Kidney epithelial cell (primary cell): ENCODE results near the gene TMEM87B. TPM values are rescaled to one million over a fixed set of nuclear protein-coding genes. Genes with fewer than 3 reads are reported as not detected.
"Not testable (repeated sequence)": the region's sequence is repeated elsewhere in the genome, so short reads cannot be mapped to it uniquely, and the experiment has no call there.

Experiments
- DNase-seq: peaks from one replicate; pipeline ENCODE4 v3.0.0-alpha.2; 2010; ENCODE audit warnings: low read depth
- H3K27me3 ChIP-seq: 2 replicates; pipeline ENCODE4 v1.6.0; 2011; ENCODE audit warnings: low read length; ENCODE audit not compliant: control insufficient read depth, insufficient read depth
- H3K36me3 ChIP-seq: 2 replicates; pipeline ENCODE4 v1.5.1; 2011; ENCODE audit warnings: low read length; ENCODE audit not compliant: control insufficient read depth, insufficient read depth
- H3K4me3 ChIP-seq: 2 replicates; pipeline ENCODE4 v1.5.1; 2011; ENCODE audit warnings: low read depth, mild to moderate bottlenecking, control low read depth, low read length
- total RNA-seq: library from RNA; depleted of rRNA; stranded (reverse); fragments of >200 nt; gene quantifications from 2 replicates; pipeline ENCODE4 v1.2.3, GENCODE V29; 2015
- TF ChIP-seq, protein P1 (sequence below): IDR thresholded peaks from 2 replicates; pipeline ENCODE4 v1.5.1; 2011; ENCODE audit warnings: mild to moderate bottlenecking, moderate library complexity, low read length, control low read depth, inconsistent platforms; ENCODE audit not compliant: insufficient read depth, poor library complexity, severe bottlenecking

Gene TMEM87B
- total RNA-seq, 1 donor from 2014 or later: 24.5 TPM

DNA sequence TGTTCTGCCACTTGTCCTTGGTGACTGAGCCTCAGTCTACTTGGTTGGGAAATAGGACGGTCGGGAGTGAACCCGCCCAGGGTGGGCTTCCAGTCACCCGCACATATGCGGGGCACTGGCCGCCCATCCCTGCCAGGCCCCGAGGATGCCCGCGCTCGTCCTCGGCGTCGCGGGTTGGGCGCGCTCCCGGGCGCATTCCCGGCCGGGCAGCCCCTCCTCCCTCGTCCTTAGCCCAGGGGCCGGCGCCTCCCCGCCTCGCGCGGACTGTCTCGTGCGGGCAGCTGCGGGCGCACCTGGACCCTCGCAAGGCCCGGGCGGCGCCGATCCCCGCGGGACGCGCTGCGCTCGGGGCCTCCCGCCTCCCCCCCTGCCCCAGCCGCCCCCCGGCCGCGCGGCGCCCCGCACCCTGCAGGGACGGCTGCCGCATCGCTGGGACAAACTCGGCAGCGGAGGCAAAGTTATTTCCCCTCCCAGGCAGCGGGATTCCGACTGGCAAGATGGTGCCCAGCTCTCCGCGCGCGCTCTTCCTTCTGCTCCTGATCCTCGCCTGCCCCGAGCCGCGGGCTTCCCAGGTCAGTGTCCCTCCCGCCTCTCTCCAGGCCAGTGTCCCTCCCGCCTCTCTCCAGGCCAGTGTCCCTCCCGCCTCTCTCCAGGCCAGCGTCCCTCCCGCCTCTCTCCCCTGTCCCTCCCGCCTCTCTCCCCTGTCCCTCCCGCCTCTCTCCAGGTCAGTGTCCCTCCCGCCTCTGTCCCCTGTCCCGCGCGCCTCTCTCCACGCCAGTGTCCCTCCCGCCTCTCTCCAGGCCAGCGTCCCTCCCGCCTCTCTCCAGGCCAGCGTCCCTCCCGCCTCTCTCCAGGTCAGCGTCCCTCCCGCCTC, 83.3 kb downstream of the TMEM87B start, which contains the start of gene FBLN7:
TSS of gene FBLN7 (plus strand) at position 227 of the 874 bp plus-strand sequence. CDS start at position 498, 271 bp downstream.
- peak within 1 kb of the TSS; percentile 42 for H3K4me3 ChIP-seq
- TF ChIP-seq, protein P1, sequence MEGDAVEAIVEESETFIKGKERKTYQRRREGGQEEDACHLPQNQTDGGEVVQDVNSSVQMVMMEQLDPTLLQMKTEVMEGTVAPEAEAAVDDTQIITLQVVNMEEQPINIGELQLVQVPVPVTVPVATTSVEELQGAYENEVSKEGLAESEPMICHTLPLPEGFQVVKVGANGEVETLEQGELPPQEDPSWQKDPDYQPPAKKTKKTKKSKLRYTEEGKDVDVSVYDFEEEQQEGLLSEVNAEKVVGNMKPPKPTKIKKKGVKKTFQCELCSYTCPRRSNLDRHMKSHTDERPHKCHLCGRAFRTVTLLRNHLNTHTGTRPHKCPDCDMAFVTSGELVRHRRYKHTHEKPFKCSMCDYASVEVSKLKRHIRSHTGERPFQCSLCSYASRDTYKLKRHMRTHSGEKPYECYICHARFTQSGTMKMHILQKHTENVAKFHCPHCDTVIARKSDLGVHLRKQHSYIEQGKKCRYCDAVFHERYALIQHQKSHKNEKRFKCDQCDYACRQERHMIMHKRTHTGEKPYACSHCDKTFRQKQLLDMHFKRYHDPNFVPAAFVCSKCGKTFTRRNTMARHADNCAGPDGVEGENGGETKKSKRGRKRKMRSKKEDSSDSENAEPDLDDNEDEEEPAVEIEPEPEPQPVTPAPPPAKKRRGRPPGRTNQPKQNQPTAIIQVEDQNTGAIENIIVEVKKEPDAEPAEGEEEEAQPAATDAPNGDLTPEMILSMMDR: no peak
- DNase-seq: no peak
- H3K36me3 ChIP-seq: no peaks in the 10 kb centered on the region
- peaks cover 30% of the 10 kb centered on the region for H3K27me3 ChIP-seq

DNA sequence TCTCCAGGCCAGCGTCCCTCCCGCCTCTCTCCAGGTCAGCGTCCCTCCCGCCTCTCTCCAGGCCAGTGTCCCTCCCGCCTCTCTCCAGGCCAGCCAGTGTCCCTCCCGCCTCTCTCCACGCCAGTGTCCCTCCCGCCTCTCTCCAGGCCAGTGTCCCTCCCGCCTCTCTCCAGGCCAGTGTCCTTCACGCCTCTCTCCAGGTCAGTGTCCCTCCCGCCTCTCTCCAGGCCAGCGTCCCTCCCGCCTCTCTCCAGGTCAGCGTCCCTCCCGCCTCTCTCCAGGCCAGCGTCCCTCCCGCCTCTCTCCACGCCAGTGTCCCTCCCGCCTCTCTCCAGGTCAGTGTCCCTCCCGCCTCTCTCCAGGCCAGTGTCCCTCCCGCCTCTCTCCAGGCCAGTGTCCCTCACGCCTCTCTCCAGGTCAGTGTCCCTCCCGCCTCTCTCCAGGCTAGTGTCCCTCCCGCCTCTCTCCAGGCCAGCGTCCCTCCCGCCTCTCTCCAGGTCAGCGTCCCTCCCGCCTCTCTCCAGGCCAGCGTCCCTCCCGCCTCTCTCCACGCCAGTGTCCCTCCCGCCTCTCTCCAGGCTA, 84.1 kb downstream of the TMEM87B start:
- not testable (repeated sequence) for DNase-seq, H3K4me3 ChIP-seq, H3K36me3 ChIP-seq
- peaks cover 30% of the 10 kb centered on the region for H3K27me3 ChIP-seq

DNA sequence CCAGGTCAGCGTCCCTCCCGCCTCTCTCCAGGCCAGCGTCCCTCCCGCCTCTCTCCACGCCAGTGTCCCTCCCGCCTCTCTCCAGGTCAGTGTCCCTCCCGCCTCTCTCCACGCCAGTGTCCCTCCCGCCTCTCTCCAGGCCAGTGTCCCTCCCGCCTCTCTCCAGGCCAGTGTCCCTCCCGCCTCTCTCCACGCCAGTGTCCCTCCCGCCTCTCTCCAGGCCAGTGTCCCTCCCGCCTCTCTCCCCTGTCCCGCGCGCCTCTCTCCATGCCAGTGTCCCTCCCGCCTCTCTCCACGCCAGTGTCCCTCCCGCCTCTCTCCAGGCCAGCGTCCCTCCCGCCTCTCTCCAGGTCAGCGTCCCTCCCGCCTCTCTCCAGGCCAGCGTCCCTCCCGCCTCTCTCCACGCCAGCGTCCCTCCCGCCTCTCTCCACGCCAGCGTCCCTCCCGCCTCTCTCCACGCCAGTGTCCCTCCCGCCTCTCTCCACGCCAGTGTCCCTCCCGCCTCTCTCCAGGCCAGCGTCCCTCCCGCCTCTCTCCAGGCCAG, 84.7 kb downstream of the TMEM87B start:
- H3K4me3 ChIP-seq, DNase-seq, H3K36me3 ChIP-seq: not testable (repeated sequence)
- H3K27me3 ChIP-seq: peaks cover 30% of the 10 kb centered on the region

DNA sequence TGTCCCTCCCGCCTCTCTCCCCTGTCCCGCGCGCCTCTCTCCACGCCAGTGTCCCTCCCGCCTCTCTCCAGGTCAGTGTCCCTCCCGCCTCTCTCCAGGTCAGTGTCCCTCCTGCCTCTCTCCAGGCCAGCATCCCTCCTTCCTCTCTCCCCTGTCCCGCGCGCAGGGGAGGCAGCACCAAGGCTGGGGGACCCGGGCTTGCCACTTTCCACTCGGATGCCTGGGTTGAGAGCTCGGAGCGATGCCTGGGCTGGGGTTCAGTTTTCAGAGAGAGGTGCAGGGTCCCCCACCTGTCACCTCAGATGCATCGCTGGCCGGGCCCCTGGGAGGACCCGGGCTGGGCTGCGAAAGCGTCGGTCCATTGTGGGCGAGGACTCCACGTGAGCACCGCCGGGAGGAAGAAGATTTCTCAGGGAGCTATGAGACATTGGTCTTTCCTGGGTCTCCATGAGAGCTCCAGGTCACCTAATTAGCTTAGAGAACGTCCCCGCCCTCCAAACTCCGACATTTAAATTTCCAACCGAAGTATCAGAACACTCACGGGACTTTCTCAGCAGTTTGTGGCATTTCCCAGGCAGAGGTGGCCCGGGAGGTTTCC, 85.2 kb downstream of the TMEM87B start:
- Histone ChIP-seq H3K4me3 (no peak overlapping the region), H3K27me3 (peaks cover 30% of the 10 kb centered on the region), H3K36me3 (no peaks in the 10 kb centered on the region)
- TF ChIP-seq, protein P1: no peak
- no peak for DNase-seq

DNA sequence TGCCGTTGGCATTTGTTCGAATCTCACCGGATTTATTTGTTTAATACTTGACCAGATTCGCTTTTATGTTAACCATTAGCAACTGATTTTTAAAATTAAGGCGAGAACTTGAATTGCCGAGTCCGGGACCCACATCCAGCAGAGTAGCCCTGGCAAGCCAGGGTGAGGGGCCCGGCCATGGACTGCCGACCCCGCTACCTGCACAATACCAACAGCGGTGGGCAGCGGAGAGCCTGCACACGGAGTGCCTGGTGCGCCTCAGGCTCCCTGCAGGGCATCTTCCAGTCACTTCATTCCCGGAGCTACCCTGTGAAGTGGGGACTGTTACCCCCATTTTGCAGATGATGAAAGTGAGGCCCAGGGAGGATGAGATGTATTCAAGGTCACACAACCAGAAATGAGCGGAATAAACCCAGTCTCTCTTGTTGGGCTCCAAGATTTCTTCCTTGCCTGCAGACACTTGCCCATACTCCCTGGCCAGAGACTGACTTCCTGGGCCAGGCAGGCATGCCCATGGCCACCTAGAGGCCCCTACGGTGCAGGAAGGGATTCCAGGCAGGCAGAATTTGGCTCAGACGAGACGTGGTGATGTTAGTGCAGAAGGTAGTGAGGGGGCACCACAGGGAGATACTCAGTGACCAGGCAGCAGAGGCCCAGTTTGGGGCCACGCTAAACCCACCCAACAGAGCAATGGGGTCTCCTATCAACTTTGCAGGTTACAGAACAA, 86.0 kb downstream of the TMEM87B start:
- Histone ChIP-seq H3K4me3 (no peak overlapping the region), H3K27me3 (peaks cover 30% of the 10 kb centered on the region), H3K36me3 (no peaks in the 10 kb centered on the region)
- TF ChIP-seq, protein P1: no peak
- no peak for DNase-seq

DNA sequence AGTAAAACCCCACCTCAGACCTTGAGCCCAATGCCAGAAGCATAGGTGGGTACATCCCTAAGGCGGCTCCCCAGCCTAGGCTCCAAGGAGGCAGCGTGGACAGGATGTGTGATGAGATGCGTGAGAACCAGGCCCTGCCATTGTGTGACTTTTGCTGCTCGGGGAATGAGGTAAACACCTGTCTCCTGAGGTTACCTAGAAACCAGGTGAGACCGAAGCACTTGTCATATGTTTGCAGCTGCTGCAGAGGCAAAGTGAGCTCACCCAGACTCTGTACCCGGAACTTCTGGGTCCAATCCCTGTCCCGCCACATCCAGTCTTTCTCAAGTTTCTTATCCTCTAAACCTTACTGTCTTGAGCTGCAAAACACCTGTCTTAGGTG, 86.5 kb downstream of the TMEM87B start:
- H3K36me3 ChIP-seq: no peaks in the 10 kb centered on the region
- no peak overlapping the region for H3K4me3 ChIP-seq
- TF ChIP-seq, protein P1: no peak
- DNase-seq: no peak
- H3K27me3 ChIP-seq: peaks cover 30% of the 10 kb centered on the region
